Subcutaneous abdominal adipose tissue (tissue), 5 donors: ENCODE results near the gene AKAP5.

Experiments used
- H3K27ac ChIP-seq: one replicate; pipeline ENCODE4 v1.7.0; 2013; ENCODE audit warnings: low read depth, mild to moderate bottlenecking, inconsistent platforms, low read length, moderate library complexity
- H3K27me3 ChIP-seq, 5 donors: one replicate each; pipeline ENCODE4 v1.7.0; 2013; ENCODE audit warnings: low read length in 5 of 5, inconsistent platforms in 1 of 5; ENCODE audit not compliant: control insufficient read depth in 5 of 5, insufficient read depth in 4 of 5
- H3K36me3 ChIP-seq, 5 donors: one replicate each; pipeline ENCODE4 v1.7.0; 2013; ENCODE audit warnings: low read length in 5 of 5; ENCODE audit not compliant: control insufficient read depth in 5 of 5, insufficient read depth in 5 of 5
- H3K4me1 ChIP-seq, 5 donors: one replicate each; pipeline ENCODE4 v1.7.0; 2013; ENCODE audit warnings: low read length in 5 of 5, mild to moderate bottlenecking in 3 of 5, moderate library complexity in 1 of 5; ENCODE audit not compliant: control insufficient read depth in 5 of 5, insufficient read depth in 5 of 5
- H3K4me3 ChIP-seq, 5 donors: one replicate each; pipeline ENCODE4 v1.7.0; 2013; ENCODE audit warnings: low read length in 5 of 5, low read depth in 1 of 5
- H3K9ac ChIP-seq, 5 donors: one replicate each; pipeline ENCODE4 v1.7.0; 2013; ENCODE audit warnings: low read length in 5 of 5, mild to moderate bottlenecking in 4 of 5, moderate library complexity in 3 of 5
- H3K9me3 ChIP-seq, 5 donors: one replicate each; pipeline ENCODE4 v1.7.0; 2013; ENCODE audit warnings: low read length in 5 of 5; ENCODE audit not compliant: control insufficient read depth in 5 of 5
- donor health status: healthy.
- donor health status: healthy.
- donor health status: healthy.
- donor health status: healthy.
- donor health status: healthy.

Gene AKAP5

GRCh38 chr14:64501411-64502171, 36.3 kb downstream of the AKAP5 start:
- Histone ChIP-seq H3K36me3 (peaks cover 0 to 3% (median 0%) of the 10 kb centered on the region in 5 donors), H3K9ac (peak overlapping the region in 4 of 5 donors; percentile 29 to 96 (median 75)), H3K4me3 (peak overlapping the region; percentile 0 to 94 (median 78)), H3K4me1 (peaks cover 7 to 45% (median 36%) of the 10 kb centered on the region in 5 donors), H3K27ac (peak overlapping the region; percentile 99), H3K27me3 (no peaks in the 10 kb centered on the region), H3K9me3 (no peaks in the 10 kb centered on the region)

- Histone ChIP-seq H3K27me3 (no peaks in the 10 kb centered on the region), H3K9ac (peak overlapping the region; percentile 60 to 97 (median 94)), H3K4me3 (peak overlapping the region; percentile 78 to 94 (median 91)), H3K4me1 (peaks cover 7 to 53% (median 43%) of the 10 kb centered on the region in 5 donors), H3K9me3 (no peaks in the 10 kb centered on the region), H3K27ac (peak overlapping the region; percentile 99), H3K36me3 (peaks cover 0 to 3% (median 0%) of the 10 kb centered on the region in 5 donors)
Observed at GRCh38 chr14:64502456-64502855, 37.2 kb downstream of the AKAP5 start.

GRCh38 chr14:64502887-64503433, 37.7 kb downstream of the AKAP5 start:
- Histone ChIP-seq H3K9ac (peak overlapping the region; percentile 60 to 97 (median 94)), H3K4me1 (peaks cover 7 to 57% (median 48%) of the 10 kb centered on the region in 5 donors), H3K36me3 (no peaks in the 10 kb centered on the region), H3K9me3 (no peaks in the 10 kb centered on the region), H3K27ac (peak overlapping the region; percentile 99), H3K27me3 (no peaks in the 10 kb centered on the region), H3K4me3 (peak overlapping the region; percentile 78 to 94 (median 91))

DNA sequence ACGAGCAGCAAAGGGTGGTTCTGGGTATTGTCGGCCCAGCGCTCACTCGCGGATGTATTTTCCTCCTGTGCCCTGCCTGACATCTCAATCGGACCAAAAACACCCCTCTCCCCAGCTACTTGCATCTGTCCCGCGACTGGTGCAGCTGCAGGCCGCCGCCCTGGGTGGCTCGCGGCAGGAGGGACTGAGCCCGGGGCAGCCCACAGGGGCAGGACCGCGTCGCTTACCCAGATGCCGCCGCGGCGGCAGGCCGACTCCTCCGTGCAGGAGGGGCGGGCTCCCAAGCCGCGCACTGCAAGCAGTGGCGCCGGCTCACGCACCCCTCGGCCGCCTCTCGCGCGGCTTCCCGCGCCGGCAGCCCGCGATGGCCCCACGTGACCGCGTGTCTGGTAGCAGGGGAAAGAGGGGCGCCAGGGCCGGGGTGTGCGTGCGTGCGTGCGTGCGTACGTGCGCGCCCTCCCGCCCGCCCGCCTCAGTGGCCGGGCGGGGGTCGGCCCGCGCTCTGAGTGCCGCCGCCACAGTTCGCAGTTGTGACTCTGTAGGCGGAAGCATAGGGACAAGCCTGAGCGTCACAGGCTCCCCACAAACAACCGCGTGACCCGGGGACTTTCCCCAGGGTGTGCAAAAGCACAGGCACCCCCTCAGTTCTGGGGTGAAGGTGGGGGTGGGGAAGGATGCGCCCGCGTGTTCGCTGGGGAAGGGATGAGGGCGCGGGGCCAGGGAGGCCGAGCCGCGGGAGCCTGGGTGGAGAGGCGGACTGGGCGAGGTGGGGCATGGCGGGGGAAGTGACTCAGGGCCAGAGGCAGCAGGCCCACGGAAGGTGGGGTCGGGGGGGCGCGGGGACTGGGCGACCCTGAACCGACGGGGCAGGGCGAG, 38.4 kb downstream of the AKAP5 start, which contains the start of gene ZBTB25:
ZBTB25 (minus strand) TSS at position 405 of the 876 bp plus-strand sequence. CDS start 13,305 bp downstream, outside the sequence.
- Histone ChIP-seq H3K27ac (peak within 1 kb of the TSS; percentile 99), H3K4me1 (peaks cover 7 to 61% (median 48%) of the 10 kb centered on the region in 5 donors), H3K36me3 (no peaks in the 10 kb centered on the region), H3K9ac (peak within 1 kb of the TSS; percentile 60 to 97 (median 94)), H3K4me3 (peak within 1 kb of the TSS; percentile 78 to 94 (median 91)), H3K27me3 (no peaks in the 10 kb centered on the region), H3K9me3 (no peaks in the 10 kb centered on the region)

DNA sequence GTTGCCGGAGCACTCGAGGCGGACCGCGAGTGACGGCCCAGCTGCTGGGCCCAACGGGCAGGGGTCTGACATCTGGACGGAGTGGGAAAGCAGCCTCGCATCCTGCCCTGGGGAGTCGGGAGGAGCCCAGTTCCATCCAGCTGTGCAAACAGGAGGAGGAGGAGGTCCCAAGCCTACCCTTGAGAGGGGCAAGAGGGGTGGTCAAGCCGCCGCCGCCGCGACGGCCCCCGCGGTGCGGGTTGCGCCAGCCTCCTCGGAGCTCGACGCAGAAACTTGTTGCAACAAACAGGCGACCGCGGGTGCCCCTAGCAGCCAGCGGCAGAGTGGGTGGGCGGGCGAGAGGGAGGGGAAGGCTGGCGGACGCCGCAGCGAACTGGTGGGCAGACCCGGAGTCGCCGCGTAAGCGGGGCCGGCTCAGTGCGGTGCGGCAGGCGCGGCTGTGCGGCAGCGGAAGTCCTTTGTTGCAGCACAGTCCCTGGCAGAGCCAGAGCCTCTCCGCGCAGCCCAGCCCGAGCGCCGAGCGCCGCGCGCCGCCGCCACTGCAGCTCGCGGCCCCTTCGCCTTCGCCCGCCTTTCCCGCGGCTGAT, 39.1 kb downstream of the AKAP5 start, which contains the start of gene ZBTB1:
ZBTB1 (plus strand) TSS at position 461 of the 587 bp plus-strand sequence. CDS start 16,735 bp downstream, outside the sequence.
- Histone ChIP-seq H3K27me3 (no peaks in the 10 kb centered on the region), H3K4me3 (peak within 1 kb of the TSS; percentile 82 to 94 (median 92)), H3K9me3 (no peaks in the 10 kb centered on the region), H3K27ac (peak within 1 kb of the TSS; percentile 99), H3K4me1 (peaks cover 7 to 65% (median 48%) of the 10 kb centered on the region in 5 donors), H3K9ac (peak within 1 kb of the TSS; percentile 75 to 97 (median 92)), H3K36me3 (no peaks in the 10 kb centered on the region)

DNA sequence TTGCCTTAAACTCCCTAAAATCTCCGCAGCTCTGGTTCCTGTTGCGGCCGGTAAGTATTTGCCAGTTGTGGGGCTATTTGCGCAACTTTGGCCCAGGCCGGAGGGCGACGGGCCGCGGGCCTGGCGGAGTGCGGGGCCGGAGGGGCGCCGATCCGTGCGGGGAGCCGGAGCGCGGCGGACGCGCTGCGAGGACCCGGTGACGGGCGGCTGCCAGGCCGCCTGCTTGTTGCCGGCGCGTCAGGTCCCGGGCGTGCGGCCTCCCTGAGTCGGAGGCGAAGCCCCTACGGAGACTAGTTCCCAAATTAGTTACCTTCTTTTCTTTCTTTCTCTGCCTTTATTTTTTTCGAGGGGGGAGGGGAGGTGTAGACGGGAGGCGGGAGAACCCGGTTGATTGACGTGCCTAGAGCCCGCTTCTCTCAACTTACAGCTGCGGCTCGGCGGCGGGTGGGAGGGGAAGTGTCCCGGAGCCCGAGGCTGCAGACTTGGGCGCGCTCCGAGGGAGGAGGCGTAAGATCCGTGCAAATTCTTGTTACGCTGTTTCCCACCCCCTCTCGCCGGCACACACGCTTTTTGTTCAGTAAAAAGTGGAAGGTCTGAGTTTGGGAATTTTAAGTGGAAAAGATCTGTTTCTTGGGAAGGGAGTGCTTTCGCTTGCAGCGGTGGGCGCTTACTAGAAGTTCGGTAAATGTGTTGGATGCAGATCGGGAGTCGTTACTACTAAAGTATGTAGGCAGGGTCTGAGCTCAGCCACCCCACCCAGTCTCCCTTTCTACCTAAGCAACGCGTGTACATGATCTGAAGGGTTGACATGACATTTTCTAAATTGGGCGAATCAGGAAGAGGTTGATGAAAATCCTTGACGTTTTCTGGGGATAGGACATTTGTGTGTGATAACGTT, 39.8 kb downstream of the AKAP5 start:
- Histone ChIP-seq H3K4me3 (peak overlapping the region; percentile 82 to 94 (median 92)), H3K27ac (peak overlapping the region; percentile 99), H3K9ac (peak overlapping the region; percentile 75 to 97 (median 90)), H3K27me3 (no peaks in the 10 kb centered on the region), H3K9me3 (no peaks in the 10 kb centered on the region), H3K4me1 (peaks cover 7 to 65% (median 48%) of the 10 kb centered on the region in 5 donors), H3K36me3 (no peaks in the 10 kb centered on the region)

DNA sequence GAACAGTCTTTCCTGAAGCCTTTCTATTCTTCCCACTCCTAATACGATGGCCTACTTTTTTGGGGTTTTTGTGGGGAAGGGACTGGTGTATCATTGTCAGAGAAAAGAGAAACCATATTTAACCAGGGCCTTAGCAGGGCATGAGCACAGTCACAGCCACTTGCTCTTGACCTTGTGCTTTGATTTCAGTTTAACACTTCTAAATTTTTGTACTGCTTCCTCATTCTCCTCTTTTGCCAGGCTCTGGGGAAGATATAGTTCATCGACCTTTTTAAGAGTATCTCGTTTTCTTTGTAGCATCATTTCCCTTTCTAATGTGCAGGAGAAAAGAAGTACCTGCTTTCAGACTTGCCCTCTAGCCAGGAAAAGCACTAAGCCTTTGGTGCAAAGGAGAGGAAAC, 41.4 kb downstream of the AKAP5 start:
- Histone ChIP-seq H3K4me1 (peaks cover 7 to 73% (median 51%) of the 10 kb centered on the region in 5 donors), H3K27ac (peak overlapping the region; percentile 99), H3K9ac (peak overlapping the region in 3 of 5 donors; percentile 0 to 61 (median 39)), H3K9me3 (no peaks in the 10 kb centered on the region), H3K36me3 (no peaks in the 10 kb centered on the region), H3K4me3 (peak overlapping the region in 2 of 5 donors; percentile 9 to 52), H3K27me3 (no peaks in the 10 kb centered on the region)

DNA sequence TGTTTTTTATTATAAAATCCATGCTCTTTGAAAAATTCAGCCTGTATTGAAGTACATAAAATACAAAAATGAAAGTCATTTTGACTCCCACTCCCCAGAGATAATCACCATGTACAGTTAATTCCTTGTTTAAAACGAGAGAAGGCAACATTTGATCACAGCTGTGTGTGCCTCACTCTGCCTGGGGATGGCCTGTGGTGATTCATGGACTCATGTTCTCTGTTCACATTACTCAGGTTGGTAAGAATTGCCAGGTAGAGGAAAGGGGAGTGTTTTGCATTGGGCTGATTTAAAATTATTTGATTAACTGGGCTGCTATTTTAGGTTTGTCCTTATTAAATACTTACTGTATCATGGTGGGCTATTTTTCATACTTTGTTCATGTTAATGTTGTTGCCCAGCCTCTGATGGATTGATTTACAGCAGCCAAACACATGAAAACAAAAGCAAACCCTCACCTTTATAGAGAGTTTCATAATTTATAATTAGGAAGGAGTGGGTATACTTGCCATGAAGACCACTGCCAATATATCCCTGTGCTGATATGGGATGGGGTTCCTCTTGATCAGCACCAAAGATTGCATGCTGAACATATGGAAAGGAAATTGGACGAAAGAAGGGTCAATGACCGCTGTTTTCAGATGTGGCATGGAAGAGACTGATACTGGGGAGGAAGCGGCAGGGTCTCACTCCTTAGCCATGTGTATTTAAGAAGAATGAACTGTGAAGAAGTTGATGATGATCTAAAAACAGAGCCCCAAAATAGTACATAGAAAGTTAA, 42.3 kb downstream of the AKAP5 start:
- peak overlapping the region in 1 of 5 donors; percentile 26 for H3K9ac ChIP-seq
- peaks cover 5 to 68% (median 49%) of the 10 kb centered on the region in 5 donors for H3K4me1 ChIP-seq
- H3K27ac ChIP-seq = peak overlapping the region; percentile 99
- H3K27me3 ChIP-seq = no peaks in the 10 kb centered on the region
- no peaks in the 10 kb centered on the region for H3K9me3 ChIP-seq
- no peak overlapping the region for H3K4me3 ChIP-seq
- no peaks in the 10 kb centered on the region for H3K36me3 ChIP-seq
